ENCODE data around the gene TCERG1L. TPM values are rescaled to one million over a fixed set of nuclear protein-coding genes. Genes with fewer than 3 reads are reported as not detected.
"Not testable (repeated sequence)": the region's sequence is repeated elsewhere in the genome, so short reads cannot be mapped to it uniquely, and the experiment has no call there.

The TCERG1L gene
- total RNA-seq, 4 donors from 2014 or later: 0.42 to 1.3 TPM; not detected in 2

GRCh38 chr10:131323025-131323424, 11.5 kb upstream of the TCERG1L start:
- Histone ChIP-seq H3K36me3 (no peaks in the 10 kb centered on the region), H3K4me1 (no peaks in the 10 kb centered on the region), H3K9me3 (no peaks in the 10 kb centered on the region), H3K4me3 (no peak overlapping the region), H3K27me3 (peaks cover 0 to 5% of the 10 kb centered on the region in 2 donors), H3K27ac (no peak overlapping the region)
- TF ChIP-seq EP300 (IDR thresholded peaks at IDR 0.05) (no peak), POLR2A (IDR thresholded peaks at IDR 0.05) (no peak), CTCF (IDR thresholded peaks at IDR 0.05) (no peak)
- 39 to 40% methylated on average over 2 of the region's 2 CpGs for WGBS, 2 donors
- DNase-seq (ENCODE audit: low spot score in 2 of 2): no peak

- H3K4me3 ChIP-seq; H3K27ac ChIP-seq; H3K27me3 ChIP-seq; H3K36me3 ChIP-seq; DNase-seq (ENCODE audit: low spot score in 2 of 2); H3K9me3 ChIP-seq; H3K4me1 ChIP-seq: not testable (repeated sequence)
- 81 to 89% methylated on average over 14 to 19 of the region's 19 CpGs for WGBS, 2 donors
Measured at GRCh38 chr10:131322575-131322974, 11.1 kb upstream of the TCERG1L start.

- H3K36me3 ChIP-seq: no peaks in the 10 kb centered on the region
- TF ChIP-seq POLR2A (IDR thresholded peaks at IDR 0.05) (no peak), CTCF (IDR thresholded peaks at IDR 0.05) (no peak), EP300 (IDR thresholded peaks at IDR 0.05) (no peak)
- H3K27ac ChIP-seq: no peak overlapping the region
- H3K4me1 ChIP-seq: no peaks in the 10 kb centered on the region
- H3K27me3 ChIP-seq: peaks cover 0 to 8% of the 10 kb centered on the region in 2 donors
- no peak overlapping the region for H3K4me3 ChIP-seq
- 44 to 54% methylated on average over 12 to 15 of the region's 15 CpGs for WGBS, 2 donors
- H3K9me3 ChIP-seq: no peaks in the 10 kb centered on the region
- no peak for DNase-seq (ENCODE audit: low spot score in 2 of 2)
Measured at GRCh38 chr10:131320860-131321604, 9.5 kb upstream of the TCERG1L start.

- Histone ChIP-seq H3K27me3 (peaks cover 0 to 8% of the 10 kb centered on the region in 2 donors), H3K36me3 (no peaks in the 10 kb centered on the region), H3K9me3 (no peaks in the 10 kb centered on the region), H3K27ac (no peak overlapping the region), H3K4me1 (no peaks in the 10 kb centered on the region), H3K4me3 (no peak overlapping the region)
- TF ChIP-seq CTCF (IDR thresholded peaks at IDR 0.05) (no peak), POLR2A (IDR thresholded peaks at IDR 0.05) (no peak), EP300 (IDR thresholded peaks at IDR 0.05) (no peak)
- no peak for DNase-seq (ENCODE audit: low spot score in 2 of 2)
- 71 to 83% methylated on average over 8 of the region's 8 CpGs for WGBS, 2 donors
Measured at GRCh38 chr10:131318814-131319213, 7.3 kb upstream of the TCERG1L start.

- no peaks in the 10 kb centered on the region for H3K4me1 ChIP-seq
Measured at GRCh38 chr10:131318291-131318690, 6.8 kb upstream of the TCERG1L start.

More at GRCh38 chr10:131318291-131318690, 6.8 kb upstream of the TCERG1L start:
- Histone ChIP-seq H3K4me3 (no peak overlapping the region), H3K9me3 (no peaks in the 10 kb centered on the region), H3K36me3 (no peaks in the 10 kb centered on the region), H3K27ac (no peak overlapping the region), H3K27me3 (peaks cover 0 to 8% of the 10 kb centered on the region in 2 donors)
- TF ChIP-seq POLR2A (IDR thresholded peaks at IDR 0.05): no peak
- no peak for TF ChIP-seq EP300 (IDR thresholded peaks at IDR 0.05)
- TF ChIP-seq CTCF (IDR thresholded peaks at IDR 0.05): no peak
- WGBS, 2 donors: 81 to 84% methylated on average over 11 of the region's 11 CpGs
- DNase-seq (ENCODE audit: low spot score in 2 of 2): no peak

All from tibial nerve (tissue), 4 donors.